ENCODE measurements around the gene TEAD1. TPM values are rescaled to one million over a fixed set of nuclear protein-coding genes. Genes with fewer than 3 reads are reported as not detected.

The TEAD1 gene
- total and polyA plus RNA-seq, 7 experiments from 2014 or later, result 0.02 to 0.22 (median 0.07) TPM; not detected in 4

GRCh38 chr11:12815129-12815480 is 140.9 kb downstream of the TEAD1 start:
- Histone ChIP-seq H3K4me1 (ENCODE audit: control insufficient read depth in 2 of 2, insufficient read depth in 2 of 2, low read length in 2 of 2) (no peaks in the 10 kb centered on the region), H3K27me3 (ENCODE audit: control insufficient read depth in 2 of 2, insufficient read depth in 2 of 2, low read length in 2 of 2) (no peaks in the 10 kb centered on the region), H3K27ac (ENCODE audit: low read depth, low read length) (no peak overlapping the region), H3K4me3 (ENCODE audit: low read length) (no peak overlapping the region), H3K36me3 (ENCODE audit: control insufficient read depth in 2 of 3, insufficient read depth in 3 of 3, low read length in 3 of 3) (no peaks in the 10 kb centered on the region), H3K9me3 (ENCODE audit: control insufficient read depth in 2 of 3, low read length in 3 of 3) (no peaks in the 10 kb centered on the region)
- Mint-ChIP-seq H3K9me3 (peaks cover 0 to 4% (median 0%) of the 10 kb centered on the region in 11 donors), H3K4me3 (peak overlapping the region in 1 of 10 donors; percentile 73), H3K36me3 (peaks cover 0 to 2% (median 0%) of the 10 kb centered on the region in 5 donors), H3K4me1 (peaks cover 0 to 53% (median 5%) of the 10 kb centered on the region in 7 donors), H3K27ac (no peak overlapping the region), H3K27me3 (peaks cover 28 to 40% (median 37%) of the 10 kb centered on the region in 5 donors)
- intact Hi-C loops (cut with micrococcal nuclease), result loop anchor here (2.0 kb wide), 3 partner anchors 142 to 482 kb away; no protein-coding TSS in a partner anchor
- no peak for ATAC-seq
- ChIA-PET POLR2A (no interaction called here), CTCF (interaction anchor here (0.6 kb wide), 1 partner anchor 1801 kb away, joined by 3 read pairs; no protein-coding TSS in a partner anchor)
- no peak for DNase-seq

- peaks cover 28 to 40% (median 32%) of the 10 kb centered on the region in 5 donors for H3K27me3 Mint-ChIP-seq
- no peaks in the 10 kb centered on the region for H3K9me3 ChIP-seq (ENCODE audit: control insufficient read depth in 2 of 3, low read length in 3 of 3)
- H3K36me3 ChIP-seq (ENCODE audit: control insufficient read depth in 2 of 3, insufficient read depth in 3 of 3, low read length in 3 of 3), result no peaks in the 10 kb centered on the region
- H3K4me3 Mint-ChIP-seq, result no peak overlapping the region
- no peak overlapping the region for H3K27ac ChIP-seq (ENCODE audit: low read depth, low read length)
- DNase-seq, result no peak
- peak overlapping the region in 1 of 9 donors; percentile 47 for H3K27ac Mint-ChIP-seq
- ATAC-seq, result no peak
- H3K4me1 Mint-ChIP-seq, result peaks cover 0 to 46% (median 5%) of the 10 kb centered on the region in 7 donors
- CTCF ChIA-PET, result interaction anchor here (0.6 kb wide), 1 partner anchor 462 kb away, joined by 4 read pairs; no protein-coding TSS in a partner anchor
- no peaks in the 10 kb centered on the region for H3K4me1 ChIP-seq (ENCODE audit: control insufficient read depth in 2 of 2, insufficient read depth in 2 of 2, low read length in 2 of 2)
- intact Hi-C loops (cut with micrococcal nuclease), result loop anchor here (2.0 kb wide), 3 partner anchors 143 to 483 kb away; no protein-coding TSS in a partner anchor
- POLR2A ChIA-PET, result no interaction called here
- no peak overlapping the region for H3K4me3 ChIP-seq (ENCODE audit: low read length)
- H3K27me3 ChIP-seq (ENCODE audit: control insufficient read depth in 2 of 2, insufficient read depth in 2 of 2, low read length in 2 of 2), result no peaks in the 10 kb centered on the region
- peaks cover 0 to 4% (median 0%) of the 10 kb centered on the region in 11 donors for H3K9me3 Mint-ChIP-seq
- peaks cover 0 to 2% (median 0%) of the 10 kb centered on the region in 5 donors for H3K36me3 Mint-ChIP-seq
Measured at GRCh38 chr11:12815931-12816494, 141.8 kb downstream of the TEAD1 start.

DNA sequence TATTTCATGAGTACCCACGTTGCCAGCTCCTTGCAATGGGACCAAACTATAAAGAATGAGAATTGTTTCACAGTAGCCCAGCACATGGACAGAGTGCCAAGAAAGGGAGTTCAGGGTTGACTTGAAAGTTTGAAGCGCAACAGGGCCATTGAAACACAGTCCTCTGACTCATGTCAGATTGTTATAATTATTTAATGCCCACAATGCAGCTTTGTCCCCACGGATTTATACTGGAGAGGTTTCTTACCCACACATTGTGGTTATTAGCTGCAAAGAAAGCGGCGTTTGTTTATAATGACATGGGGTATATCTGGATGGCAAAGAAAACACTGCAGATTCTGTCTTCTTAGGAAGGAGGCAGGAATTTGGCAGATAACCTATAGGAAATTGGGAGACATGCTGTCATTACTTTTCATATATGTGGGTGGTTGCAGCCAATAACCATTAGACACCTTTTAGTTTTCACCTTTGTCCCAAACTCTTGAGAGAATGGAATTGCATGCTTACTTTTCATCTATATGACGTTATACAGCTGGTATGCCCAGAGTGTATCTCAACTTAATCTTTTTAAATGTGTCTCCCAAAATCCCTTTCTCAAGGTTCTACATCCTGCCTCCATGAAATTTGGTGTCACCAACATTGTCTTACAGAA is 143.6 kb downstream of the TEAD1 start:
- peaks cover 34 to 46% (median 40%) of the 10 kb centered on the region in 5 donors for H3K27me3 Mint-ChIP-seq
- no peak overlapping the region for H3K27ac ChIP-seq (ENCODE audit: low read depth, low read length)
- ATAC-seq (no peak), DNase-seq (no peak)
- no peak overlapping the region for H3K4me3 ChIP-seq (ENCODE audit: low read length)
- no peaks in the 10 kb centered on the region for H3K4me1 ChIP-seq (ENCODE audit: control insufficient read depth in 2 of 2, insufficient read depth in 2 of 2, low read length in 2 of 2)
- peaks cover 0 to 31% (median 5%) of the 10 kb centered on the region in 7 donors for H3K4me1 Mint-ChIP-seq
- peaks cover 0 to 5% (median 0%) of the 10 kb centered on the region in 5 donors for H3K36me3 Mint-ChIP-seq
- H3K9me3 Mint-ChIP-seq, result peaks cover 0 to 3% (median 0%) of the 10 kb centered on the region in 11 donors
- H3K9me3 ChIP-seq (ENCODE audit: control insufficient read depth in 2 of 3, low read length in 3 of 3), result no peaks in the 10 kb centered on the region
- no peaks in the 10 kb centered on the region for H3K27me3 ChIP-seq (ENCODE audit: control insufficient read depth in 2 of 2, insufficient read depth in 2 of 2, low read length in 2 of 2)
- CTCF ChIA-PET, result no interaction called here
- POLR2A ChIA-PET, result no interaction called here
- no peak overlapping the region for H3K4me3 Mint-ChIP-seq
- H3K36me3 ChIP-seq (ENCODE audit: control insufficient read depth in 2 of 3, insufficient read depth in 3 of 3, low read length in 3 of 3), result no peaks in the 10 kb centered on the region
- intact Hi-C loops (cut with micrococcal nuclease), result no loop called here
- H3K27ac Mint-ChIP-seq, result no peak overlapping the region

DNA sequence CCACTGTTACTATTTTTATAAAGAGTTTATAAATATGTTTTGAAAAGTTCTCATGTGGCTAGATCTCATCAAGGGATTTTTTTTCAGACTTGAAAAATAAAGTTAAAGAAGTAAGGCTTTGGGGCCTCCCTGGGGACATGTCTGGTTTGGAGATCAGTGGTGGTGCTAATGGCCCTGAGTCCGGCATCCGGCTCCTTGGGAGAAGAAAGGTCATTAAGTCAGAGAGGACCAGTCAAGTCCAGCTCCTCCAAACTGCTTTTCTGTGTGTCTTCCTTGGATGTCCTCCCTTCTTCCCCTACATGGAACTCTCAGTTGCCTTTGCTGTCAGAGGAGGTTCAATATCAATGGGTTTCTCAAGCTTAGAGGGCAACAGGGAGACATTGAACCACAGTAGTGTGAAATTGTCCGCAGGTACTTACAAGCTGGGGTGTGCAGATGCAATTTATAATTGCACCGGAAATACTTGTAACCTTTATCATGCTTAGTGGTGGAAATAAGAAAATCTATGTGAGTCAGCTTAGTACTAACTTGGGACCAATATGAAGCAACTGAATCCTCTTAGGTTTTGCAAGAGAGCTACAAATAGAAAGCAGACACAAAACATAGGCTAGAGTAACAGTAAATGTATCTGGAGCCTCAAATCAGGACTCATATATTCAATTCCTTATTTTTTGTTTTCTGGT is 144.3 kb downstream of the TEAD1 start:
- POLR2A ChIA-PET, result no interaction called here

GRCh38 chr11:12822392-12823022 is 148.3 kb downstream of the TEAD1 start:
- H3K4me3 Mint-ChIP-seq, result no peak overlapping the region
- H3K9me3 Mint-ChIP-seq, result peaks cover 0 to 3% (median 0%) of the 10 kb centered on the region in 11 donors
- H3K9me3 ChIP-seq (ENCODE audit: control insufficient read depth in 2 of 3, low read length in 3 of 3), result no peaks in the 10 kb centered on the region
- H3K27ac ChIP-seq (ENCODE audit: low read depth, low read length), result no peak overlapping the region
- H3K4me1 ChIP-seq (ENCODE audit: control insufficient read depth in 2 of 2, insufficient read depth in 2 of 2, low read length in 2 of 2), result no peaks in the 10 kb centered on the region
- DNase-seq (no peak), ATAC-seq (no peak)
- H3K27me3 ChIP-seq (ENCODE audit: control insufficient read depth in 2 of 2, insufficient read depth in 2 of 2, low read length in 2 of 2), result peaks cover 0 to 5% of the 10 kb centered on the region in 2 donors
- no peaks in the 10 kb centered on the region for H3K36me3 ChIP-seq (ENCODE audit: control insufficient read depth in 2 of 3, insufficient read depth in 3 of 3, low read length in 3 of 3)
- no peaks in the 10 kb centered on the region for H3K4me1 Mint-ChIP-seq
- peaks cover 0 to 5% (median 0%) of the 10 kb centered on the region in 5 donors for H3K36me3 Mint-ChIP-seq
- ChIA-PET CTCF (interaction anchor here (0.9 kb wide), 1 partner anchor 14 kb away, joined by 3 read pairs; no protein-coding TSS in a partner anchor), POLR2A (no interaction called here)
- no peak overlapping the region for H3K4me3 ChIP-seq (ENCODE audit: low read length)
- H3K27me3 Mint-ChIP-seq, result peaks cover 49 to 75% (median 60%) of the 10 kb centered on the region in 5 donors
- no peak overlapping the region for H3K27ac Mint-ChIP-seq
- intact Hi-C loops (cut with micrococcal nuclease), result no loop called here

More for the DNA sequence above, 144.3 kb downstream of the TEAD1 start:
- no peak overlapping the region for H3K27ac Mint-ChIP-seq
- H3K27me3 Mint-ChIP-seq, result peaks cover 38 to 50% (median 42%) of the 10 kb centered on the region in 5 donors
- no peaks in the 10 kb centered on the region for H3K4me1 ChIP-seq (ENCODE audit: control insufficient read depth in 2 of 2, insufficient read depth in 2 of 2, low read length in 2 of 2)
- H3K27me3 ChIP-seq (ENCODE audit: control insufficient read depth in 2 of 2, insufficient read depth in 2 of 2, low read length in 2 of 2), result no peaks in the 10 kb centered on the region
- ATAC-seq (no peak), DNase-seq (no peak)
- no peaks in the 10 kb centered on the region for H3K9me3 ChIP-seq (ENCODE audit: control insufficient read depth in 2 of 3, low read length in 3 of 3)
- H3K4me1 Mint-ChIP-seq, result peaks cover 0 to 26% (median 5%) of the 10 kb centered on the region in 7 donors
- no peak overlapping the region for H3K4me3 Mint-ChIP-seq
- H3K36me3 Mint-ChIP-seq, result peaks cover 0 to 5% (median 0%) of the 10 kb centered on the region in 5 donors
- no peak overlapping the region for H3K27ac ChIP-seq (ENCODE audit: low read depth, low read length)
- H3K4me3 ChIP-seq (ENCODE audit: low read length), result no peak overlapping the region
- CTCF ChIA-PET, result no interaction called here
- no peaks in the 10 kb centered on the region for H3K9me3 Mint-ChIP-seq
- intact Hi-C loops (cut with micrococcal nuclease), result no loop called here
- H3K36me3 ChIP-seq (ENCODE audit: control insufficient read depth in 2 of 3, insufficient read depth in 3 of 3, low read length in 3 of 3), result no peaks in the 10 kb centered on the region

GRCh38 chr11:12824281-12825041 is 150.2 kb downstream of the TEAD1 start:
- DNase-seq (no peak), ATAC-seq (no peak)
- Histone ChIP-seq H3K27me3 (ENCODE audit: control insufficient read depth in 2 of 2, insufficient read depth in 2 of 2, low read length in 2 of 2) (peaks cover 0 to 8% of the 10 kb centered on the region in 2 donors), H3K27ac (ENCODE audit: low read depth, low read length) (no peak overlapping the region), H3K36me3 (ENCODE audit: control insufficient read depth in 2 of 3, insufficient read depth in 3 of 3, low read length in 3 of 3) (no peaks in the 10 kb centered on the region), H3K4me1 (ENCODE audit: control insufficient read depth in 2 of 2, insufficient read depth in 2 of 2, low read length in 2 of 2) (peaks cover 0 to 6% of the 10 kb centered on the region in 2 donors), H3K9me3 (ENCODE audit: control insufficient read depth in 2 of 3, low read length in 3 of 3) (no peaks in the 10 kb centered on the region), H3K4me3 (ENCODE audit: low read length) (no peak overlapping the region)
- Mint-ChIP-seq H3K27ac (no peak overlapping the region), H3K4me1 (peaks cover 5 to 16% (median 12%) of the 10 kb centered on the region in 7 donors), H3K9me3 (peaks cover 0 to 4% (median 0%) of the 10 kb centered on the region in 11 donors), H3K36me3 (peaks cover 0 to 5% (median 0%) of the 10 kb centered on the region in 5 donors), H3K4me3 (no peak overlapping the region), H3K27me3 (peaks cover 67 to 84% (median 73%) of the 10 kb centered on the region in 5 donors)
- ChIA-PET CTCF (no interaction called here), POLR2A (no interaction called here)
- intact Hi-C loops (cut with micrococcal nuclease), result no loop called here

All from naive thymus-derived CD4-positive, alpha-beta T cell (primary cell).